CD4-positive, alpha-beta T cell treated with Interleukin-15 for 1 hour (primary cell): ENCODE measurements around the gene ZBTB3.
"Not testable (repeated sequence)": the region's sequence is repeated elsewhere in the genome, so short reads cannot be mapped to it uniquely, and the experiment has no call there.

ENCODE experiments used
- DNase-seq: peaks from one replicate; pipeline ENCODE4 v3.0.0-alpha.2; 2020

ZBTB3 gene

DNA sequence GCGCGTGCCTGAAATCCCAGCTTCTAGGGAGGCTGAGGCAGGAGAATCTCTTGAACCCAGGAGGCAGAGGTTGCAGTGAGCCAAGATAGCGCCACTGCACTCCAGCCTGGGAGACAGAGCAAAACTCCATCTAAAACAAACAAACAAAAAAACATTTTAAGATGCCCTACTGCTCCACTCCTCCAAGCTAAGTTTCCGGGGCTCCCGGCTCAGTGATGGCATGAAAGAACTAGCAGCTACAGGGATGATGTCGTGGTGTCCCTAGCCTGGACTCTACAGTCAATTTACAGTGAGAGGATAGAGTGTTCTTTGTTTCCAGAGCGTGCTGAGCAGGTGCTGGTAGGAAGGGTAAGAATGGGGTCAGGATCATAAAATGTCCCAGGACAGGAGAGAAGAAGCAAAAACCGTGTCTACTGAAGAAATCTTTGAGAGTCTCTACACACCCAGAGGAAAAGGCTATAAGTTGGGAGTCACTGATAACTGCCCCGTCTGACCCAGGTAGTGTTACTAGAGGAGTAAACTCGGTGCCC is 1.2 kb upstream of the ZBTB3 start:
- DNase-seq: no peak

DNA sequence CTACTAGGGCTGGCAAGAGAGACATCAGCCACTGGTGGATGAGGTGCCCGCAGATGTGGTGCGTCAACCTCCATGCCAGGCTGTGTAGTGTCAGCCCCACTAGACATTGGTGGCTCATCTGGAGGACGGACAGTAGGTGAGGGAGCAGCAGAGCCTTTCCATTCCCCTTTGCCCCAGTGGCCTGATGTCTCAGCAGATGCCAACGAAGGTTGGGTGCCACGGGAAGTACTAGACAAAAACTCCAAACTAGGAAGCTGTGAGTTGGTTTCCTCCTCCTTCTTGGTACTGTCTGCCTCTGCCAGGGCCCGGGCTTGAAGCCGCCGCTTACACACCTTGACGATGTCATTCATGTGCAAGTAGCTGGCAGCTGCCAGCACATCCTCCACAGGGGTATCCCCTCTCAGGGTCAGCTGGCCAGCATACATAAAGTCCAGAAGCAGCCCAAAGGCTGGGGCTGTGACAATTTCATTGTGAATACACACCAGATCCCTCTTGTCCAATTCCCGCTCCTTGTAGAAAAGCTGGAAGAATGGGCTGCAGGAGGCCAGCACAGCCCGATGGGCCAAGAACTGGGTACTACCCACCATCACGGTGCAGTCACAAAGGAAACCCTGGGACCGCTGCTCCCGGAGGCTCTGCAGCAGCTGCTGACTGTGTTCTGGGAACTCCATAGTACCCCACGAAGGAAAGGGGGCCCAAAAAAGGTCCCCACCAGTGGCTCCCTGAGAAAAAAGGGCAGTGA is 795 bp downstream of the ZBTB3 start:
- no peak for DNase-seq

DNA sequence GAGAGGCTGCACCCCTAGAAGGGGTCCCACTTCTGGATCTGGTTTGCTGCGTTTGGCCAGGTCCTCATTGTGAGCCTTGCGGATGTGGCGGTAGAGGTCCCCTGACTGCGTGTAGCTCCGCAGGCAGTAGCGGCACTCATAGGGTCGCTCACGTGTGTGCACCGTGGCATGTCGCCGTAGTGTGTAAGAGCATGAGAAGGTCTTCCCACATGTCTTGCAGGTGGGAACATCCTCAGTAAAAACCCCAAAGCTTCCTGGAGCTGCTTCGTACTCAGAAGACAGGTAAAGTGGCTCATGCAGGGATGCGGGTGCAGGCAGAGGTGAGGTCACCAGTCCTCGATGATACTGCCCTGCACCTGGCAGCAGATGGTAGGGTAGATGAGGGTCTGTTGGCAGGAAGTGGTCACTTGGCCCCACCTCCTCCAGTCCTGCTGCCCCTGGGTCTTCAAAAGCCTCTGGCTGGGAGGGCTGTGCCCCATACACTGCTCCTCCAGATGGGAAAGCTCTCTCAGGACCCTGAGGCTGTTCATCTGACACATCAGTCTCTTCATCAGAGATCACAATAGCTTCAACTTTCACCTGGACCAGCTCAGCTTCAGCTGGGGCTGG is 1.7 kb downstream of the ZBTB3 start:
- no peak for DNase-seq

DNA sequence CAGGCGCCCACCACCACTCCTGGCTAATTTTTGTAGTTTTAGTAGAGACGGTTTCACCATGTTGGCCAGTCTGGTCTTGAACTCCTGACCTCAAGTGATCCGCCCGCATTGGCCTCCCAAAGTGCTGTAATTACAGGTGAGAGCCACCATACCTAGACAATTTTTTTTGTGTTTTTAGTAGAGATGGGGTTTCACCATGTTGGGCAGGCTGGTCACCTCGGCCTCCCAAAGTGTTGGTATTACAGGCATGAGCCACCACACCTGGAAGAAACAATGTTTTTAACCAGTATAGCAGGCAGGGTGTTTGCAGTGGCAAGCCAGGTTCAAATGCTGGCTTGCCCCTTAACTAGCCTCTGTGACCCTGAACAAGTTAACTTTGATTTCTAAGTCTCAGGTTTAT is 4.0 kb downstream of the ZBTB3 start:
- not testable (repeated sequence) for DNase-seq

DNA sequence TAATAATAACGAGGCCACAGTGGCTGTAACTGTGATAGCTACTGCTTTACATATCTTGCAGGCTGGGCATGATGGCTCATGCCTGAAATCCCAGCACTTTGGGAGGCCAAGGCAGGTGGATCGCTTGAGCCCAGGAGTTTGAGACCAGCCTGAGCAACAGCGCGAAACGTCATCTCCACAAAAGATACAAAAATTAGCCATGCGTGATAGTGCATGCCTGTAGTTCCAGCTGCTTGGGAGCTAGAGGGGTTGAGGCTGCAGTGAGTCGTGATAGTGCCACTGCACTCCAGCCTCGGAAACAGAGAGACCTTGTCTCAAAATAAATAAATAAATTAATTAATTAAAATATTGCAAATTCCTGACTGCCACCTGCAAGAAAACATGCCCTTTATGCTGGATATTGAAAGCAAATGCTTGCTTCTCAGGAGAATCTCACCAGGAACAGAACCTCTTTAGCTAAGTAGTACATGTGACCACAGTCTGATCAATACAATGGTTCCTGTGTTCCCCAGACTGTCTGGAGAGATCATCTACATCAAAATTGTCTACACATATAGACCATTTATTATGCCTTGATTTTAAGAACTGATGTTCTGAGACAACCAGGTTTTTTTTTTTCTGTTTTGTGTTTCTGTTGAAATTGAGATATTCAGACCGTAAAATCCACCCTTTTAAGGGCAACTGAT is 6.3 kb downstream of the ZBTB3 start:
- DNase-seq: no peak

DNA sequence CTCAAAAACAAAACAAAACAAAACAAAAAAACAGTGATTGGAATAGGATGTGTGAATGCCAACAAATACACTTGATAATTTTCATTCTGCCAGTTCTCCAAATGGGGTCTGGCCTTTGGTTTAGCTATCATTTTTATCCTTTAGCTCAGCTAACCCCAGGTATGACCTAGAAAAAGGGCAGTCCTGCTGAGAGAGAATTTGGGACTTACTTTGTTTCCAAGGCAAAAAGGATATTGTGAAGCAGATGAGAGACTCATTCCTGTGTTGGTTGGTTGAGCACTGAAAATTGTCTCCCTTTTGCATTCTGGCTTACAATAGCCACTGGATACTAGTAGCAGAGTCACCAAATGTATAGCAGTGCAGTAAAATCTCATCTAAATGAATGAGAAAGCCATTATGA is 16.8 kb downstream of the ZBTB3 start:
- no peak for DNase-seq

DNA sequence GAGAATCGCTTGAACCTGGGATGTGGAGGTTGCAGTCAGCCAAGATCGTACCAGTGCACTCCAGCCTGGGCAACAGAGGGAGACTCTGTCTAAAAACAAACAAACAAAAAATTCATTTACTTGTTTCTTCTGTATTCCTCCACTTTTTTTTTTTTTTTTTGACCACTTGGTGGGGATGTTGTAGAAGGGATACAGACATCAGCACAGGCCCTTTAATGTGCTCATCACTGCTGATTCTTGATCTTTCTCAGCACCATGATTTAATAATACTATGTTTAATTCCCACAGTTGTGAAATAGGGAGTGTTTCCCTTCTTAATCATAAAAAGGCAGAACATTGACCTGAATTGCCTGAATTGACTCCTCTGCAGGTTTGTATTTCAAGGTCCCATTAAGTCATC is 21.1 kb downstream of the ZBTB3 start:
- no peak for DNase-seq

DNA sequence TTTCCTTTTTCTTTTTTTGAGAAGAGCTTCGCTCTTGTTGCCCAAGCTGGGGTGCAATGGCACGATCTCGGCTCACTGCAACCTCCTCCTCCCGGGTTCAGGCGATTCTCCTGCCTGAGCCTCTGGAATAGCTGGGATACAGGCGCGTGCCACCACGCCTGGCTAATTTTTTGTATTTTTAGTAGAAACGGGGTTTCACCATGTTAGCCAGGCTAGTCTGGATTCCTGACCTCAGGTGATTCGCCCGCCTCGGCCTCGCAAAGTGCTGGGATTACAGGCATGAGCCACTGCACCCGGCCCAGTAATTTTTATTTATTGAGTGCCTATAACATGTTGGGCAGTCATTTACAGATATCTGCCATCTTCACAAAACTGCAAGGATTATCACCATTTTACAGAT is 23.9 kb downstream of the ZBTB3 start:
- DNase-seq: not testable (repeated sequence)

DNA sequence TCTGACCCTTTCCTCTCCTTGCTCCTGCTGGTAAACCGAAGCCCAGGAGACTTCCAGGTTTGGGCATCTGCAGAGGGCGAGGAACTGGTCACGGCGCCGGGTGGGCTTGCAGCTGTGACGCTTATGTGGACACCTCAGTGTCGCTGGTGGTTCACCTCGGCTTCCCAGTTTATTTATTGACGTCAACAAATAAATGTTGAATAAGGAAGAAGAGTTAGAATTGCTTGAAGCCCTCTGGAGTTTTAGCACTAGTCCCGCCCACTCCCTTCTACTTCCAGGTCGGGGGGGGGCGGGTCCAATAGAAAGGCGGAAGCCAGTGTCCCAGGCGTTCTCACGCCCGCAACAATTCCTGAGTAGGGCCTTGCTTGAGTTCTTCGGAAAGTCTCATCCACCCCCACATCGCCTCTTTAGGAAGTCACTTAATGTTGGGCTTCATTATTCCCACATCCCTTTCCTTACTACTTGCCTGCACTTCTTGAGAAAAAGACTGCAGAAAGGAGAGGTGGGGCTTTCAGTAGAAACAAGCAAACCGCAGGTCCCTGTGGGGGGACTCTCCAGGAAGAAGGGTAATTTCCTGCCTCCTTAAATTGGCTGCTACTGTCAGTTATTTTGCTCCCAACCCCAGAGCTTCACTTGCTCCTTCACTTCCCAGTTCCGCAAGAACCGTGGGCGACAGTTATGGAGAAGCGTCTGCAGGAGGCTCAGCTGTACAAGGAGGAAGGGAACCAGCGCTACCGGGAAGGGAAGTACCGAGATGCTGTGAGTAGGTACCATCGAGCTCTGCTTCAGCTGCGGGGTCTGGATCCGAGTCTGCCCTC is 25.6 kb downstream of the ZBTB3 start, which contains the start of gene TTC9C:
TTC9C (plus strand) TSS at position 316 of the 818 bp plus-strand sequence; CDS start at position 679, 363 bp downstream.
- DNase-seq: peak; percentile 81

DNA sequence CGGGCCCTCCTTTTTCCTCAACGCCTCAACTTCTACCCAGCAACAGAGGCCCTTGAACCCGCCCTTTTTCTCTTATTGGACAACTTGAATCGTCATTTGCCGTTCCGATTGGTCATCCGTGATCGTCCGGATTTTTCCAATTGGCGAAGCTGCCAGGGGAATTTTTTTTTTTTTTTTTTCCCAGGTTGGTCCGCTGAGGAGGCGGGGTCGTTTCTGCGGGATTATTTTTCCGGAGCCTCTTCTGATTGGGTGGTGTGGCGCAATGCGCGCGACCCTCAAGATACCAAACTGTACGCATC is 26.1 kb downstream of the ZBTB3 start:
- DNase-seq: peak; percentile 92

DNA sequence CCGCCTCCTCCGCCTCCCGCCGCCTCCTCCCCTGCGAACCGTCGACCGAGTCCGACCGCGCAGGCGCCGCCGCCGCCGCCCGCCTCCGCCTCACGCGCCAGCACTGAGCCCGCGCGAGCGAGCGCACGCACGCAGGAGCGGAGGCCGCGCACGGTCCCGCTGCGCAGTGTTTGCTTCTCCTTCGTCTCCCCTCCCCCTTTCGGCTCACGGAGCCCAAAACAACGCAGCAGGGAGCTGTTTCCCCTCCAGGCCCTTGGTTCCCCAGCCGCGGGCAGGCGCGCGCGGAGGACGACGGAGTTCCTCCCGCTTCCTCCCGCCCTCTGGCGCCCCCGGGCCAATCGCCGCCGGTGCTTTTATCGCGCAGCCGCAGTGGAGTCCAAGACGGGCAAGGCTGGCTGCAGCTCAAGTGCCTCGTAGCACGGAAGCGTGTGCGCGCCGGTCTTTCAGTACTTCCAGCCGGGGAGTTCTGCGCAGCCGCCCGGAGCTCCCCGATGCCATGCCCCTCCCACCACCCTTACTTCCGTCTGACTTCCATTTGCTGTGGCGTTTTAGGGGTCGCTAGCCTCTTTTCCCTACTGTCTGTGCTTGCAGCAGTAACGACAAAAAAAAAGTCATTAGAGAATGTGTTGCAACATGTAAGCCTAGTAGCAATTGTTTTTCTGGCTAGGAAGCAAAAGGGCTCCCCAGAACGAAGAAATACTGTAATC is 26.6 kb downstream of the ZBTB3 start, which contains the start of gene HNRNPUL2:
HNRNPUL2 (minus strand) TSS at position 293 of the 707 bp plus-strand sequence. CDS start 301 bp downstream, outside the sequence.
- DNase-seq: peak; percentile 99

DNA sequence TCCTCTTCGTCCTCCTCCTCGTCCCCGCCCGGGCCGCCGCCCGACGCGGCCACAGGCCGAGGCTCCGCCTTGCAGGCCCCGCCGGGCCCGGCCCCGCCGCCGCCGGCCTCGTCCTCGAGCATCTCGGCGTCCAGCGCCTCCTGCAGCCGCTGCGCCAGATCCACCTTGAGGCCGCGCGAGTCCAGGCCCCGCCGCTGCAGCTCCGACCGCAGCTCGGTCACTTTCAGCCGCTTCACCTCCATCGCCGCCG is 27.1 kb downstream of the ZBTB3 start:
- no peak for DNase-seq

DNA sequence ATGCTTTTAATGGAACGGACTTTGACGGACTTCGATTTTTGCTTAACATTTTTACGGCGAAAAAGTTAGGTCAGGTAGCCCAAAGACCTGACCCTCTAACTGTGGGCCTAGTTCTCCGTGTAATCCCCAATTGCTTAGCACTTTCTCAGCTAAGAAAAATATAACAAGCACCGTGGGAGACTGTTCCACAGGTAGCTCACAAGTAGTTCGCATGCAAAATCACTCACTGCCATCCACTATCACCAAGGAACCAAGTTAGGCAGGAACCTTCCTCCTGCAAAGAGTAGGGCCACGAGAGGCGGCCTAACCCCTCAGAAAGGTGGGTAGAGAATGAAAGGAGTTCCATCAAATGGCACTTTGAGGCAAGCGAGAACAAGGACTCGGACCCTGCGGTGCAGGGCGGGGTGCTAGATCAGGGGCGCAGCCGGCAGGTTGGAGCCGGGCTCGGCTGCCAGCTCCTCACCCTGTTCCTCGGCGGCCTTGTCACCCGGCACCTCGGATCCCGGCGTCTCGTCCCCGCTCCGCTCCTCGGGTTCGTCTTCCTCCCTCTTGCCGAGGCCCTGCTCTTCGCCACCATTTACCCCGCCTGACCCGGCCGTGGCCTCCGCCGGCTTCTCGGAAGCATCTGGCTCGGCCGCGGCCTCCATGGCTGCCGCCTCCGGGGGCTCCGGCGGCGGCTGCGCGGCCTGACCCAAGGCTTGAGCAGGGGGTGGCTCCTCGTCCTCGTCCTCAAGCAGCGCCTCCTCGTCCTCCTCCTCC is 27.6 kb downstream of the ZBTB3 start:
- DNase-seq: no peak

DNA sequence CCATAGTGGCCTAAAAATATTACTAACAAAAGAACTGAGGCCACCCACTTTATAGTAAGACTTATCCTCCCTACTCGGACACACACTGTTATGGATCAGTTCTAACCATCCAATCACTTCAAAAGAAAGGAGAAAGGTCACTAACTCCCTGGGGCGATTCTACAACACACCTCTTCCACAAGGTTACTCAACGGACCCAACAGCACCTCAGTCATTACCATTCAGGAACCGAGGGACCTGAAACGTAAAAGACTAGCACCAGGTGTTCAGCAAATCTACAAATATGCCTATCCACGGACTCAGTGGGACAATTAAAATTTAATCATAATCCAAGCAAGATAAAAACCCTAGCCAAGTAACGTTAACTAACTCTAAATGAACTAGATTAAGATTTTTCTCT is 28.3 kb downstream of the ZBTB3 start:
- no peak for DNase-seq

DNA sequence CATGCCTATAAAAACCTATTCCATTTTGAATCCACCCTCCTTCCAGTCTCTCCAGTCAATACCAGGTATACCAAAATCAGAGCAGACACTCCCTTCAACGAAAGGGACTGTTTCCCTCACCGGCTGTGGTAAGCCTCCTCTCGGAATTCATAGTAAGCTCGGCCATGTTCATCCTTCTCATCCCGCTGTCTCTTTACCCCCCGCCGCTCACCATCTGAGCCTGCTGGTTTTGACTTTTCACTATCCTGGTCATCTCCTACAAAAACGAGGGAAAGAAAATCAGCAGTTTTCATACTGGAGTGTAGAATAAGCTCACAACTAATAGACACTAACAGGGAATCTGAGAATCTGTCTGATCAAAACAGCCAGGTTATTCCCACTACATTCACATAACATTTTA is 29.8 kb downstream of the ZBTB3 start:
- no peak for DNase-seq

DNA sequence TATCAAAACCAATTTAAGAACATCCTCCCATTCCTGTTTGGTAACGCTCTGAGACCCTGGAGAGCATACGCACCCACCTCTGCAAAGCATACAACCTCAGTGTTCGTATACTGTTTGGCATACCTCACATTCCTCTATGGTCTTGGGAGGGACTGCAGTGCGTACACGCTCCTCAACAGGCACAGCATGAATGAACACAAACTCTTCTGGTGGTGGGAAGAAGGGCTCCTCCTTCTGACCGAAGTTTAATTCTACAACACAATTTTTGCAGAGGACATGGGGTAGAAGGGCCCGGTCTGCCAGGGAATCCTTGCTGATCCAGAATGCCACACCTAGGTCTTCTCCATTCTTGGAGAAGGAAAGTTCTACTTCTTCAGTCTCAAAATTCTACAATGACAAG is 32.0 kb downstream of the ZBTB3 start:
- no peak for DNase-seq

DNA sequence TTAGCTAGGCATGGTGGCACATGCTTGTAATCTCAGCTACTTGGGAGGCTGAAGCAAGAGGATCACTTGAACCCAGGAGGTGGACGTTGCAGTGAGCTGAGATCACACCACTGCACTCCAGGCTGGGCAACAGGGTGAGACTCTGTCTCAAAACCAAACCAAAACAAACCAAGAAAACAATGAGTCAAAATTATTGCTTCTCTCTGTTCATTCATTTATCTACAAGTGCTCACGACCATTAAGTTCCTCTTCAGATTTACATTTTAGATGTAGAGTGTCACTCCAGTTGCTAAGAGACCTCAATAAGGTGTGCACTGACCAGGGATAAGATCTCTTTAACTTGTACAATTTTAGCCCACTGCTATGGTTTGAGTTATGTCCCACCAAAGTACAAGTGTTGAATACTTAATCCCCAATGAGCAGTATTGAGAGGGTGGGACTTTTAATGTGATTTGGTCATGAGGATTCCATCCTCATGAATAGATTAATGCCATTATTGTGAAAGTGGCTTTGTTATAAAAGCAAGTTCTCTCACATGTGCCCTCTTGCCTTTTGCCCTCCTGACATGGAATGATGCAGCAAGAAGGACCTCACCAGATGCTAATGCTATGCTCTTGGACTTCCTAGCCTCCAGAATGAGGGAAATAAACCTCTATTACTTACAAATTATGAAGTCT is 34.5 kb downstream of the ZBTB3 start:
- no peak for DNase-seq

DNA sequence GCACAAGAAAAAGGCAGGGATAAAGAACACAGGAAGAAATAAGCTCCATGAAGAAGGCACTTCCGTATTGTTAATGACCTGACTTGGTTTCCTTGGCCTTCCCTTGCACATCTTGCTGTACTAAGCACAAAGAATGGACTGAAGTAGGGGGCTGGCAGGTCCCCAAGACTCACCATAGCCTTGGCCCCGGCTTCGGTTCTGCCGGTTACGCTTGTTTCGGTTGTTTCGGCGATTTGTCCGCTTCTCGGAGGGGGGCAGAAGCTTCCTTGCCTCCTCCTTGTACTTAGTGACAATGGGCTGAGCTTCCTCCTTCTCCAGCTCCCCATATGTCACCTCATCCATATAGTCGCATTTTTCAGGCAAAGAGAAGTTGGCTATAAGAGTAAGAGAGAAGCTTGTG is 37.1 kb downstream of the ZBTB3 start:
- no peak for DNase-seq

DNA sequence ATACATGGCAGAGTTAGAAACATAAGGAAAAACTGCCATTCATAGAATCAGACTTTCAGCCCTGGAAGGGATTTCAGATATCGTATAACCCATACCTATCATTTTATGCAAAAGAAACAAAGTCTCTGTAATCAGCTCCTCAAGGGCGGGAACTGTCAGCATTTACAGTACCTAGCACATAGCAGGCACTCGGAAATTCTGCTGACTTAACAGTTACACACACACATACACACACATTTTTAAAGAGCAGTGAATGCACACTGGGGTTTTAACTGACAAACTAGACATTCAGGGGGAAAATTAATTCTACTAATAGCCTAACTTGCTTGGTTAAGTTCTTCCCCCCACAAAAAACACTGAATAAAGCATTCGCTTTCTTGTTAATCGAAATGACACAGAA is 37.8 kb downstream of the ZBTB3 start:
- DNase-seq: no peak

DNA sequence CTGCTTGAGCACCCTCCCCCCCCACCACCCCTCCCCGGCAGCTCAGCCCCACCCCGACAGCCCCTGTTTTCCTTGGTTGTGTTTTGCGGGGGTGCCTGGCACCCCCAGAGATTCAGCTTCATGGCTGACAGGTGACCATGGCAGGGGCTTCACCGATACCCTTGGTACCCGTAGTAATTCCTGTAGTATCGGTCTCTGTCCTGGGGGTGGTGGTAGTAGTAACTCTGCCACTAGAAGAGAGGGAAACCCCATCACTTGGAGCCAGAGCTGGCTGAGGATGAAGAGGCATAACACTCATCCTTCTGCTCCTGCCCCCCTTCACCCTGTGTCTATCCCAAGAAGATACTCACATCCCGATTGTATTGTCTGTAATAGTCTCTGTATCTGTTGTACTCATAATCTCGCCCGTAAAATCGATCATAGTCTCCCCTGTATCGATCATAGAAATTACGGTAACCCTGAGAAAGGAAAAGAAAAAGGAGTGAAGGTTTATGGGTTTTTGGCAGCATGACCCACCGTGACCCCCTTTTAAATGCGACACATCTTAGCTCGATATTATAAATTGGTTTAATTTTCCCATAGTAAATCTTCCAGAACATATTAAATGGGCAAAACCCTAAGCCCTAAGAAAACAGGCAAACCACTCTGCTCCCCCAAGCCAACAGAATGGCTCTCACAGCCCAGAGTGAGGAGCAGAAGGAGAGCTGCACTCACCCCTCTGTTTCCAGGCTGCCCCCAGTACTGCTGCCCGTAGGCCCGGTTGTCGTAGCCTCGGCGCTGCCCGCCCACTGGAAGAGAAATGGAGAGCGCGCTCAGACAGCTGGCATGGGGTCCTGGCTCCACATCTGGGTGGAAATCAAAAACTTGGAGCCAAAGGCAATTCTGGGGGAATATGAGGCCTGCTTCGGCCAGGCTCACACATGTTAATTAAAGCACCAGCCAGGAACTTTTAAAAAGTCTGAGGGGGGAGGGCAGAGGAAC is 38.5 kb downstream of the ZBTB3 start:
- DNase-seq: no peak
